Mesothelial cell of epicardium (in vitro differentiated cells): ENCODE results near the gene MRPS14. TPM values are rescaled to one million over a fixed set of nuclear protein-coding genes. Genes with fewer than 3 reads are reported as not detected.
"Not testable (repeated sequence)": the region's sequence is repeated elsewhere in the genome, so short reads cannot be mapped to it uniquely, and the experiment has no call there.

Experiments used
- DNase-seq, 2 experiments: peaks; one replicate each; pipeline ENCODE4 v3.0.0; 2021; ENCODE audit warnings: low spot score in 2 of 2; ENCODE audit not compliant: unreplicated experiment in 2 of 2
- H3K27ac Mint-ChIP-seq: 2 replicates; pipeline ENCODE4 v1.8.0; 2021; ENCODE audit warnings: mixed read lengths
- H3K27me3 Mint-ChIP-seq: 2 replicates; pipeline ENCODE4 v1.8.0; 2021; ENCODE audit warnings: low read depth, mixed read lengths
- H3K36me3 Mint-ChIP-seq: 2 replicates; pipeline ENCODE4 v1.8.0; 2021; ENCODE audit warnings: mixed read lengths
- H3K4me1 Mint-ChIP-seq: 2 replicates; pipeline ENCODE4 v1.8.0; 2021; ENCODE audit warnings: mixed read lengths
- H3K4me3 Mint-ChIP-seq: 2 replicates; pipeline ENCODE4 v1.8.0; 2021; ENCODE audit warnings: mild to moderate bottlenecking, moderate library complexity, mixed read lengths
- H3K9me3 Mint-ChIP-seq: 2 replicates; pipeline ENCODE4 v1.8.0; 2021; ENCODE audit warnings: mixed read lengths
- CTCF ChIP-seq: fragments of 200-600 bp; sonication (generic); IDR thresholded peaks from one replicate; pipeline ENCODE4 v1.5.0; 2021; ENCODE audit warnings: antibody characterized with exemption; ENCODE audit not compliant: unreplicated experiment
- total RNA-seq: library from RNA; stranded (reverse); gene quantifications from 3 replicates; pipeline ENCODE4 v1.2.1, GENCODE V29; 2021

Gene MRPS14
- total RNA-seq, 1 donor from 2014 or later, result 25.2 TPM

GRCh38 chr1:175062858-175063257, 39.6 kb upstream of the MRPS14 start:
- H3K36me3 Mint-ChIP-seq, result no peaks in the 10 kb centered on the region
- H3K4me1 Mint-ChIP-seq, result no peaks in the 10 kb centered on the region
- peaks cover 7% of the 10 kb centered on the region for H3K9me3 Mint-ChIP-seq
- no peak overlapping the region for H3K27ac Mint-ChIP-seq
- H3K4me3 Mint-ChIP-seq, result no peak overlapping the region
- DNase-seq, result no peak
- H3K27me3 Mint-ChIP-seq, result peaks cover 8% of the 10 kb centered on the region
- no peak for TF ChIP-seq CTCF

- no peak for DNase-seq
- no peak for TF ChIP-seq CTCF
- H3K4me1 Mint-ChIP-seq, result no peaks in the 10 kb centered on the region
- H3K27ac Mint-ChIP-seq, result no peak overlapping the region
- no peaks in the 10 kb centered on the region for H3K36me3 Mint-ChIP-seq
- peaks cover 8% of the 10 kb centered on the region for H3K27me3 Mint-ChIP-seq
- no peak overlapping the region for H3K4me3 Mint-ChIP-seq
- H3K9me3 Mint-ChIP-seq, result peaks cover 10% of the 10 kb centered on the region
These were observed 39.1 kb upstream of the MRPS14 start for GRCh38 chr1:175062339-175062738.

- no peaks in the 10 kb centered on the region for H3K36me3 Mint-ChIP-seq
- DNase-seq, result no peak
- H3K27ac Mint-ChIP-seq, result no peak overlapping the region
- no peak for TF ChIP-seq CTCF
- H3K27me3 Mint-ChIP-seq, result peaks cover 13% of the 10 kb centered on the region
- no peak overlapping the region for H3K4me3 Mint-ChIP-seq
- H3K4me1 Mint-ChIP-seq, result no peaks in the 10 kb centered on the region
- H3K9me3 Mint-ChIP-seq, result peaks cover 13% of the 10 kb centered on the region
These were observed 31.5 kb upstream of the MRPS14 start for GRCh38 chr1:175054736-175055135.

- Mint-ChIP-seq H3K36me3 (no peaks in the 10 kb centered on the region), H3K9me3 (peaks cover 7% of the 10 kb centered on the region), H3K27ac (no peak overlapping the region), H3K4me1 (no peaks in the 10 kb centered on the region), H3K27me3 (peaks cover 24% of the 10 kb centered on the region), H3K4me3 (no peak overlapping the region)
- TF ChIP-seq CTCF, result no peak
- DNase-seq, result no peak
These were observed 27.8 kb upstream of the MRPS14 start for GRCh38 chr1:175050992-175051391.

- Mint-ChIP-seq H3K27me3 (peaks cover 16% of the 10 kb centered on the region), H3K27ac (no peak overlapping the region), H3K36me3 (no peaks in the 10 kb centered on the region), H3K9me3 (peaks cover 16% of the 10 kb centered on the region), H3K4me1 (no peaks in the 10 kb centered on the region), H3K4me3 (no peak overlapping the region)
- DNase-seq, result no peak
- no peak for TF ChIP-seq CTCF
These were observed 22.3 kb upstream of the MRPS14 start for GRCh38 chr1:175045519-175045918.

GRCh38 chr1:175045097-175045496, 21.9 kb upstream of the MRPS14 start:
- Mint-ChIP-seq H3K36me3 (no peaks in the 10 kb centered on the region), H3K4me3 (no peak overlapping the region), H3K27ac (no peak overlapping the region), H3K9me3 (peaks cover 16% of the 10 kb centered on the region), H3K27me3 (peaks cover 13% of the 10 kb centered on the region), H3K4me1 (no peaks in the 10 kb centered on the region)
- DNase-seq, result no peak
- no peak for TF ChIP-seq CTCF

GRCh38 chr1:175044591-175044990, 21.4 kb upstream of the MRPS14 start:
- not testable (repeated sequence) for H3K36me3 Mint-ChIP-seq, H3K4me3 Mint-ChIP-seq, DNase-seq, H3K27ac Mint-ChIP-seq, H3K4me1 Mint-ChIP-seq, H3K27me3 Mint-ChIP-seq
- peaks cover 16% of the 10 kb centered on the region for H3K9me3 Mint-ChIP-seq
